Measurements from ENCODE around the gene ADAMTS4. TPM values are rescaled to one million over a fixed set of nuclear protein-coding genes. Genes with fewer than 3 reads are reported as not detected.

ADAMTS4 gene
- total RNA-seq, 1 experiment from 2014 or later = 0.95 TPM

DNA sequence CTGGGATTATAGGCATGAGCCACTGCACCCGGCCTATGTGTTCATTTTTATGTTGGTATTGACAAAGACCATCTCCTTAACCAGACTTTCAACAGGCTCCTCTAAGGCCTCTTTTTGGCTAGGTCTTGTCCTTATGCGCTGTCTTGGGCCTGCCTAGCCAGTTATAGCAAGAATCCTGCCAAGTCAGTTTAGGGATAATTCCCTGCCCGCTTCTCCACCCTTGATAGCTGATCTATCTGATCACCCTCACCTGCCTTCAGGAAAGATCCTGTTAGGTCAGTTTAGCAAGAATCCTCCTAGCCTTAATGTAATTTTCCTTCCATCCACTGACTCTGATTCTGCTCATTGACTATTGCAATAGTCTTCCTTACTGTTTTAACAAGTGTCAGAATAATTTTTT lies 19.2 kb downstream of the ADAMTS4 start:
- no peak for DNase-seq (ENCODE audit: low spot score)
- in situ Hi-C loops (cut with HindIII; ENCODE audit: low sequenced_read_pairs) = no loop called here

DNA sequence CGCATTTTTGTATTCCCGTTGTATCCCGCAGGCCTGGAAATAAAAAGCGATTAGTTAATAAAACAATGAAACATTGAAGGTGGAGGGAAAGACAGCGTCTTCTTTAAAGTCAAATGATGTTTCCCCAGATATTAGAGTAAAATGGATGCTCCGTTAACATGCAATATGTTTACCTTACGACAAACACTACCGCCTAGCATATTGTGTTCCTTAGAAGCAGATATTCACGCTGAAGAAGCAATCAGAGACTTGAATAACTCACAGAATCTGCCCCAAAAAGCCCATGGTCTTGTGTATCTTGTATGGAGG lies 21.0 kb downstream of the ADAMTS4 start:
- no peak for DNase-seq (ENCODE audit: low spot score)
- in situ Hi-C loops (cut with HindIII; ENCODE audit: low sequenced_read_pairs) = no loop called here

DNA sequence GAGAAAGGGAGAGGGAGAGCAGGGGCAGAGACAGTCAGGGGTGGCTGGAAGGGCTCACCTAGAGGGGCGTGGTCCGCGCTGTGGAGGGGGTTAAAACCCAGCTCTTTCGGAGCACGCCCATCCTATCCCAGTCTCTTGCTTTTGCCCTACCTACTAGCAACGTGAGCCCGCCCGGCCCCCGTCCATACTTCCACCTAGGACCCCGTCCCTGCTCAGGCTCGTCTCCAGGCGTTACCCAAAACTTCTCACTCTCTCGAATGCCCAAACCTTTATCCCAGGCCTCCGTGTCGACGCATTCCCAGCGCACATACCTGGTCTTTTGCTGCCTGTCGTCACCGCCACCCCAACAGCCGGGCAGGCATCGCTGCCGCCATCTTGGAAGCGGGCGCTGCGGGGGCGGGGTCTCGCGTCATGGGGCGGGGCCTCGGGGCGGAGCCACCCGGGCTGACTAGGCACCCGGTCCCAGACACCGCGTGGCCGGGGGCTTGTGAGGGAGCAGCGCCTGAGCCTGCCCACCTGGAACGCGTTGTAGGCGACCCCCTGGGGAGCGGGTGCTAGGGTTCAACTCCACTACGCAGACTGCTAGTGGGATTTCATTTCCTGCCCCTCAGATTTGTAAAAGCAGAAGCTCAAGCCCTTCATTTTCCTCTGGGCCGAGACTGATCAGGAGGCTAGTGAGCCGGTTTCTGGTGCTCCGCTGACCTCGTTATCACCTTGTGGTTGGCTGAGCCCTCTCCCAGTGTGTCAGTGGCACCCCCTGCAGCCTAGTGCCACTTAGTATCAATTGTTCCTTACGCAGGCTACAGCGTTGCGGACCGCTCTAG lies 21.5 kb downstream of the ADAMTS4 start, which contains the start of gene B4GALT3:
Gene B4GALT3 (minus strand): TSS at position 396 of the 824 bp plus-strand sequence. CDS start 1,447 bp downstream, outside the sequence.
- in situ Hi-C loops (cut with HindIII; ENCODE audit: low sequenced_read_pairs) = no loop called here
- DNase-seq (ENCODE audit: low spot score) = peak; percentile 86

DNA sequence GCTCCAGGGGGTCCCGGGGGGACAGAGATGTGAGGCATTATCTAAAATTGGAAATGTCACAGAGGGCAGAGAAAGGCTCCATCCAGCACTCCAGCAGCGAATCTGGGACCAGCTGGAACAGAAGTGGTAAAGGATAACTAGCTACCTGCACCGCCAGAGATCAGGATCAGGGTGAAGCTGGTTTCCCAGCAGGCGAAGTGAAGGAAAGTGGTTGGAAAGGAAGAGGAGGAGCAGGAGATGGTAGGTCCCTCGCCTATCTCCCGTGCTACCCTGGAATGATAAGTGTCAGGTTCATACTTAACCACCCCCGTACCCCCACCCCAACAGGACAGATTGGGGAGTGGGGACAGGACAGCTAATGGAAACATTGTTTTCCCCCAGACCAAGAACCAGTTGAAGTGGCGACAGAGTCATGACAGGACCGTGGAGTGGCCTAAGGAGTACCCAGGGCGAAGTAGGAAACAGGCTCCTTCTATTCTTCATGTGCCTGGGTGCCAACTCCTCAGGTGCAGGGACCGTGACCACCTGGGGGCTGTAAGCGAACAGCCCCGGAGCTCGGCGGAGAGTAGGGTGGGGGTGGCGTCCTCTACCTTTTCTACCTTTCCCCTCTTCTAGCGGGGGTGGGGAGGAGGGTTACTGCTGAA lies 22.3 kb downstream of the ADAMTS4 start:
- in situ Hi-C loops (cut with HindIII; ENCODE audit: low sequenced_read_pairs) = no loop called here
- DNase-seq (ENCODE audit: low spot score) = no peak

DNA sequence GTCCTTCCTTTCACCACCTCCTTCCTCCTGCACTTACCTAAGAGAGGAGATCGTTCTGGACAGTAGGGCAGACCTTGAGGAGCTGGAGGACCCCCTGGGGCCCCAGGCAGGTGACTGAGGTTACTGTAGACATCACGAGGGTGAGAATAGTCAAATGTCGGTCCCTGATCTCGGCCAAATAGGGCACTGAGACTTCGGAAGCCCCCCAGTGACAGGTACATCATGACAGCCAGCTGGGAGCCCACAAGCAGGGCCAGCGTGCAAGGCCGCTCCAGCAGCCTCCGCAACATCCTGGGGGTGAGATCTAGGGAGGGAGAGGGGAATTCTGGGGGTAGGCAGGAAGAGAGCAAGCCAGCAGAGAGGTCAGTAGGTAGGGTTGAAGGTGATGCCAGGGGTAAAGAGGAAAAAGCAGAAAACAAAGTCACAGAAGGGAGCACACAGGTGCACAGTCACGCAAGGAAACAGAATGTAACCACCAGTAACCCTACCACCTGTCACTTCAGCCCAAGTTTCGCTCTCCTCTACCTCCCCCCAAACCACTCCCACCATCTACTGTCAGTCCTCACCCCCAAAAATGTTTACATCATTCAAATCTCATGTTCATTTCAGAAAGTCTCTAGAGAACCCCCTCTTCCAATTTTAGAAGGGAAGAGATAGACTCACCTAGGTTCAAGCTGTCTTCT lies 22.9 kb downstream of the ADAMTS4 start:
- in situ Hi-C loops (cut with HindIII; ENCODE audit: low sequenced_read_pairs) = no loop called here
- DNase-seq (ENCODE audit: low spot score) = no peak

DNA sequence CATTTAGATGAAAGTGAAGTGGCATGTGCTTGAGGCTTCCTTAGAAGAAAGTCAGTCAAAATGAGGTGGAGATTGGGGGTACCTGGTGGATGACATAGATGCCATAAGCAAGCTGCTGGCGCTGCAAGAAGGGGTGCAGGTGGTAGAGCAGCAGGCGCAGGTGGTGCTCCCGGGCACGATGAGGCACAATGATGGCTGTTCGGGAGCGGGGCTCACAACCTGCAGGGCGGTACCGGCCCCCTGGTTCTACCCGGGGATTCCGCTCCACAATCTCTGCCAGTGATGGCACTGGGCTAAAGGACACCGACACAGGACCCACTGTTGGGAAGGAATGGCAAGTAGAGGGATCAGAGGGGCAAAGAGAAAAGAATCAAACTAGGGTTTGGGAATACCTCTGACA lies 23.9 kb downstream of the ADAMTS4 start:
- no peak for DNase-seq (ENCODE audit: low spot score)
- in situ Hi-C loops (cut with HindIII; ENCODE audit: low sequenced_read_pairs) = no loop called here

DNA sequence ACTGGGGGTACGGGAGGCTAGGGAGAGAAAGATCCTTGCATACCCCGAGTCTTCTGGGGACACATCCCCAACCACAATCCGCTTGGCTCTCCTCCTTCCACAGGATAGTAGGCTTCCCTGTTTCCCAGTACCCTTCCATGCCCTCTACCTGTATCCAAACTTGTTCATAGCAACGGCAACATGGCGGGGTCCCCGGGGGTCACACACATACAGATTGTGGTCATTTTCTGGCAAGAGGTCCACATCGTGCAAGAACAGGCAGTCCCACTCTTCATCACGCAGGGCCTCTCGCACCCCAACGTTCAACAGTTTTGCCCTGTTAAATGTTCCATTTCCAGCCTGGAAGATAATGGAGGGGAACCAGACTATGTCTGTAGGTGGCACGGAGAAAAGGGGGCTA lies 25.1 kb downstream of the ADAMTS4 start:
- in situ Hi-C loops (cut with HindIII; ENCODE audit: low sequenced_read_pairs) = no loop called here
- no peak for DNase-seq (ENCODE audit: low spot score)

DNA sequence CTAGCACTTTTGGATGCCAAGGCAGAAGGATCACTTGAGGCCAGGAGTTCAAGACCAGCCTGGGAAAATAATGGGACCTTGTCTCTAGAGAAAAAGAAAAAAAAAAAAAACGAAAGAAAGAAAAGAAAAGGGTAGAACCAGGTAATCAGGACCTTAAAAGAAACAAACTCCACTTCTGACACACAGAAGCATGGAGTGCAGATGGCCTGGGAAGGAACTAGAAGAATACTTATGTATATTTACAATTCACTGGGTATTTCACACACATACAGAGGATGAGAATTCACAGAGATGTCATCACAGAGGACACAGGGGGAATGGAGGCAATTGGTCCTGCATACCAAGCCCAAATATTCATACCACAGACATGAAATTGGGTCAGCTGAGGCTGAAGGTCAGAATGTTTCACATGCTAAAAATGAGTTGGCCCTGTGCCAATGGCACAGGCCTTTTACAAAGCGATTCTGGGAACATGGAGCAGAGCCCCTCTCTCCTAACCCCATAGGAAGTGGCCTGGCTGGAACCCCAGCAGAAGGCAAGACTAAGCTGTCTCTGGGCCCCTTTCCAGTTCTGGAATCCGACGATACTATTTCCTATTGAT lies 26.0 kb downstream of the ADAMTS4 start:
- in situ Hi-C loops (cut with HindIII; ENCODE audit: low sequenced_read_pairs) = no loop called here
- no peak for DNase-seq (ENCODE audit: low spot score)

DNA sequence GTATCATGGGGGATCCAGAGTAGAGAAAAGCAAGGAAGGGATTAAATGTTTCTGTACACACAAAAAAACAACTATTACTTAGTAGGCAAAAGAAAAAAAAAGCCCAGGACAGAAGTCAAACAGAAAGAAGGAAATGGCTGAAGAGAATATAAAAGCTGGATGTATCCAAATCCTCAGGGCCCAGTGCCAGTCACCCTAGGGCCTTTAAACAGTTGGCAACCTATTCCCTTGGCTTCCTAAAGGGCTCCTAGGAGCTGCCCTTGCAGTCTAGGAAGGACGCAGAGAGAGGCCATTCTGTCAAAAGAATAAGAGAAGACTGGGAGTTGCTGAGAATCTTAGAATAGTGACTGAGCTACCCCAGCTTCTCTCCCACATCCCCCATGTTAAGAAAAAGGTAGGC lies 26.5 kb downstream of the ADAMTS4 start:
- DNase-seq (ENCODE audit: low spot score) = no peak
- in situ Hi-C loops (cut with HindIII; ENCODE audit: low sequenced_read_pairs) = no loop called here

DNA sequence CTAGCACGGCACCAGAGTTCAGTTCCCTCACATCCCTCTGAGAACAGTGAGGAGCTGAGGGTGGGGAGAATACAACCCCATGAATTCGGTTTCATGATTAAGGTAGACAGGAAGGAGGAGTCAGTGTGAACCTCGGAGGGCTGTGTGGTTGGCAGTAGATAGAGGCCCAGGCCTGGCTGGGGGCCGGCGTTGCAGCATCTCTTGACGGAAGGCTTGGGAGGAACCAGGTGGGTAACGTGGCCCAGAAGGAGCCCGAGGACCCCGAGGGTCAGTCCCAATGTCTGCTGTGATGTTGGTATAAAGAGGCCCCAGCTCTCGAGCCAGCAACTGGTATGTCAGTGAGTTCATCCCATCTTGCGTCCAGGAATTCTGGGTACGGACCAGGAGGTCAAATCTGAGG lies 27.2 kb downstream of the ADAMTS4 start:
- in situ Hi-C loops (cut with HindIII; ENCODE audit: low sequenced_read_pairs) = no loop called here
- no peak for DNase-seq (ENCODE audit: low spot score)

DNA sequence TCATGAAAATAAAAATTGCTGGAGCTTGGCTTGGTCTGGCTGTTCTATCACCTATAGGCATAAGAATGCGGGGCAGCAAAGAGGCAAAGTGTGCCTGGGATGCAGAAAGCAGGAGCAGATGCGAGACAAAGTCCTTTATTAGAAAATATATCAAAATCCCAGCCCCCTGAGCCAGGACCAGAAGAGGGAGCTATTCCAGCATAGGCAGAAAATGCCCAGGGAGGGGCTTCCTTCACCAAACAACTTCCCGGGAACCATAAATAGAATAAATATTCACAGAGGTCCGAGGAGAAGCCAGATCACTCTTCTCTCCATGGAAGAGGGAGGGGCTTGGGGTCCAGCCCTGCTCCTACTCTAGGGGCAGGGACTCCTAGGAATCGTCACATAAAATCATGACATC lies 27.7 kb downstream of the ADAMTS4 start:
- in situ Hi-C loops (cut with HindIII; ENCODE audit: low sequenced_read_pairs) = no loop called here
- DNase-seq (ENCODE audit: low spot score) = no peak

DNA sequence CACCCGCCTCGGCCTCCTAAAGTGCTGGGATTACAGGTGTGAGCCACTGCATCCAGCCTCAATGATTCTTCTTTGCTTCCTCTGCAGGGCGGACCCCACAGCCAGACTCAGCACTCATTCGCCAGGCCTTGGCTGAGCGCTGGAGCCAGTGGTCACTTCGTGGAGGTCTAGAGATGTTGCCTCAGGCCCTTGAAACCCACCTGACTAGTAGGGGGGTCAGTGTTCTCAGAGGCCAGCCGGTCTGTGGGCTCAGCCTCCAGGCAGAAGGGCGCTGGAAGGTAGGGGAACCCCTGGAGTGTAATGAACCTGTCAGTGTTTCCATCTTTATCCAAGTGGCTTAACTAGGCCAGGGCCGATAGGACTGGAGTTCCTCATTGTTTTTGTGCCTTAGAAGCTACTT lies 29.9 kb downstream of the ADAMTS4 start:
- no peak for DNase-seq (ENCODE audit: low spot score)

DNA sequence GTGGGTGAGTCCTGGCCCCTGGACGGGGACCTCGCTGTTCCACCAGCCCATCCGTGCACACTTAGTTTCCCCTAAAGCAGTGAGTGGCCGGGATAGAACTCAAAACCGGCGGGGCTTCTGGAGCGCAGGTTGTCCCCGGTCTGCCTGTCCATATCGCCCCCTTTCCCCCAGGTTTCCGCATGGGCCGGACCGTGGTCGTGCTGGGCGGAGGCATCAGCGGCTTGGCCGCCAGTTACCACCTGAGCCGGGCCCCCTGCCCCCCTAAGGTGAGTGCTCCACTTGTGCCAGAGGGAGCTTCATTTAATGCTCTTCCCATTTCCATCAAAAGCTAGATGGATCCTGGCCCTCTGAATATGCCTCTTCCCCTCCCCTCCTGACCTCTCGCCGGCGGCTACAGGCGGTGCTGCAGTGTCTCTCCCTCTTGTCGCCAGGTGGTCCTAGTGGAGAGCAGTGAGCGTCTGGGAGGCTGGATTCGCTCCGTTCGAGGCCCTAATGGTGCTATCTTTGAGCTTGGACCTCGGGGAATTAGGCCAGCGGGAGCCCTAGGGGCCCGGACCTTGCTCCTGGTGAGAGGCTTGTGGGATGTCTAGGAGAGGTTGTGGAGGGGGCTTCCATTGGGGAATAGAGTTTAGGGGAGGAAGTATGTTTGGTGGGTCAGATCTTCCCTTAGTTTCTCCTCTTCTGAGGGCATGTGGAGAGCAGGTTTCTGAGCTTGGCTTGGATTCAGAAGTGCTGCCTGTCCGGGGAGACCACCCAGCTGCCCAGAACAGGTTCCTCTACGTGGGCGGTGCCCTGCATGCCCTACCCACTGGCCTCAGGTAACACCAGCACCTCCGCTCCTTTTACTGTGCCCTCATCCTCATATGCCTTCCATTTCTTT lies 31.9 kb downstream of the ADAMTS4 start:
- in situ Hi-C loops (cut with HindIII; ENCODE audit: low sequenced_read_pairs) = no loop called here

More for the DNA sequence above, 29.9 kb downstream of the ADAMTS4 start:
- in situ Hi-C loops (cut with HindIII; ENCODE audit: low sequenced_read_pairs) = no loop called here

DNA sequence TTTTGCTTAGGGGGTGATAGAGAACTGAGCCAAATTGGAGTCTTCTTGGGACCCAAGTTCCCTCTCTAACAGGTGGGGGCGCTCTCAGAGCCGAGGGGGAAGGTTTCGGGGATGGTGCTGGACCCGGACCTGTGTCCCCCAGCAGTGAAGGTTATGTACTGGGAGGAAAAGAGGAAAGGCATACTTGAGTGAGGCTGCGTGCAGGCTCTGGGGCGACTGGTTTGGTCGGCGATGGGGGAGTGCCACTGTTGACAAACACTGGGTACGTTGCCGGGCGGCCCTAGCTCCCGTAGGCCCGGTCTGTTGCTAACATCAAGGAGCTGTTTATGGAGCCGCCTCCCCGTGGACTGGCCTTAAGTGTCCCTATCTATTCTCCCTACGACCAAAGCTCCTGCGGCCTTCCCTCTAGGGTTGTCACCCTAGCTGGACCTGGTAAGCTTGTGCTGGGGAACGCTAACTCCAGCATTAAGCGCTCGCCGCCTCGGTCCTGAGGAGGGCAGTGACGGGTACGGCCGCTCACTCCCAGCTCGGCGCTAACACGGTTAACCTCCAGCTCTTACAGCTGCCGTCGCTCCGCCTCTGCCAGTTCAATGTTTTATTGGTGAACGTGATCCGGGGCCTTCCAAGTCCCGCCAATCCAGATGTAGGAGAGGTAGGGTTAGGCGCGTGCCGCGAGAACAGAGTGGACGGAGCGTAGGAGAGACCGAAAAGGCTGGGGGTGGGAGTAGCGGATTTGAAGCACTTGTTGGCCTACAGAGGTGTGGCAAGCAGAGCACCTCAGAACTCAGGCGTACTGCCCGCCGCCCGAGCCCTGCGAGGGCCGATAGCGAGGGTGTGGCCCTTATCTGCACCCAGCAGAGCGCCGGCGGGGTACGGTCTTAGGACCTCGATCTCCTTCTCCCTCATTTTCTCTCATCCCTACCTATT lies 32.8 kb downstream of the ADAMTS4 start, which contains the start of gene PPOX:
Gene PPOX (plus strand): TSS at position 685 of the 927 bp plus-strand sequence. CDS start 422 bp downstream, outside the sequence.
- DNase-seq (ENCODE audit: low spot score) = peak; percentile 99
- in situ Hi-C loops (cut with HindIII; ENCODE audit: low sequenced_read_pairs) = no loop called here

More for the DNA sequence above, 31.9 kb downstream of the ADAMTS4 start:
- DNase-seq (ENCODE audit: low spot score) = peak; percentile 16

DNA sequence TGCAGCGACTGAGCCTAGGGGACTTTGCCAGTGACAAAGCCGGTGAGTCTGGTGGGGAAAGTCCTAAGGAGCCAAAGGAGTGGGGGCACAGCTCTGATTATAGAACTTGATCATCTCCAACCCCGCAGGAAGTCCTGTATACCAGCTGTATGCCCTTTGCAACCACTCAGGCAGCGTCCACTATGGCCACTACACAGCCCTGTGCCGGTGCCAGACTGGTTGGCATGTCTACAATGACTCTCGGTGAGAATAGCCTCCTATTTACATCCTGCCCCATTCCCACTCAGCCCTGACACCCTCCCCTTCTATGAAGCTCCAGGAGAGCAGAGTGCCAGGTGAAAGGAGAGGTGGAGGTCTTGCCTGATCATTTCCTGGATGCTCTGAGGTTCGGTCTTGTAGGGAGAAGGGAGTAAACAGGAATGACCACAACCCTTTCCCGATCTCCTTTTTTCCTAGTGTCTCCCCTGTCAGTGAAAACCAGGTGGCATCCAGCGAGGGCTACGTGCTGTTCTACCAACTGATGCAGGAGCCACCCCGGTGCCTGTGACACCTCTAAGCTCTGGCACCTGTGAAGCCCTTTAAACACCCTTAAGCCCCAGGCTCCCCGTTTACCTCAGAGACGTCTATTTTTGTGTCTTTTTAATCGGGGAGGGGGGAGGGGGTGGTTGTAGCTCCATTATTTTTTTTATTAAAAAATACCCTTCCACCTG lies 33.8 kb downstream of the ADAMTS4 start:
- DNase-seq (ENCODE audit: low spot score) = peak; percentile 26
- in situ Hi-C loops (cut with HindIII; ENCODE audit: low sequenced_read_pairs) = no loop called here

DNA sequence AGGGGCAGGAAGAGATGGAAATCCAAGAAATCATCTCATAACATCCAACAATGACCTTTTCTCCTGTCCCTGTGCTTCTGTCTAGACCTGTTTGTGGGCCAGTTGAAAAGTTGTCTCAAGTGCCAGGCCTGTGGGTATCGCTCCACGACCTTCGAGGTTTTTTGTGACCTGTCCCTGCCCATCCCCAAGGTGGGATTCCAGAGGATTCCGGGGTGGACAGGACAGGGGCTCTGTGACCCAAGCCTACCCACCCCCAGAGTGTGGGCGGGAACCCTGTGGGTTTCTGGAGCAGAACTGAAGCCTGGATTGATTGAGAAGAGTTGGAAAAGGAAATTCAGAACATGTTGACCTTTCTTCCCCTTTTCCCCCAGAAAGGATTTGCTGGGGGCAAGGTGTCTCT lies 35.1 kb downstream of the ADAMTS4 start:
- in situ Hi-C loops (cut with HindIII; ENCODE audit: low sequenced_read_pairs) = no loop called here
- no peak for DNase-seq (ENCODE audit: low spot score)

DNA sequence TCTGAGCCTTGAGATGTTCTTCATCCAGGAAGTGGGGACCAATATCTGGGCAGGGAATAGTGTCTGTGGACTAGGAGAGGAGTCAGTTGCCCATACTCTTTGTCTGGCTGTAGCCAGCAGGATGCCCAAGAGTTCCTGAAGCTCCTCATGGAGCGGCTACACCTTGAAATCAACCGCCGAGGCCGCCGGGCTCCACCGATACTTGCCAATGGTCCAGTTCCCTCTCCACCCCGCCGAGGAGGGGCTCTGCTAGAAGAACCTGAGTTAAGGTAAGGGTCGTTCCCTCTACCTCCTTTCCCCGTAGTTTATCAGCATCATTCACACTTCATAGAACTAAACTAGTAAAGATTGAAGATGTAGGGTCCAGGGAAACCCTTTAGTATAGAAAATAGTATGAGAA lies 36.0 kb downstream of the ADAMTS4 start:
- no peak for DNase-seq (ENCODE audit: low spot score)
- in situ Hi-C loops (cut with HindIII; ENCODE audit: low sequenced_read_pairs) = no loop called here

All from G401 (cell line).